HG03139 (cell line): ENCODE data around the gene TRMU.

ENCODE experiments used
- ATAC-seq: cut with Tn5 transposase; IDR thresholded peaks from one replicate; pipeline ENCODE4 v1.9.1; 2021; ENCODE audit not compliant: unreplicated experiment

The TRMU gene

DNA sequence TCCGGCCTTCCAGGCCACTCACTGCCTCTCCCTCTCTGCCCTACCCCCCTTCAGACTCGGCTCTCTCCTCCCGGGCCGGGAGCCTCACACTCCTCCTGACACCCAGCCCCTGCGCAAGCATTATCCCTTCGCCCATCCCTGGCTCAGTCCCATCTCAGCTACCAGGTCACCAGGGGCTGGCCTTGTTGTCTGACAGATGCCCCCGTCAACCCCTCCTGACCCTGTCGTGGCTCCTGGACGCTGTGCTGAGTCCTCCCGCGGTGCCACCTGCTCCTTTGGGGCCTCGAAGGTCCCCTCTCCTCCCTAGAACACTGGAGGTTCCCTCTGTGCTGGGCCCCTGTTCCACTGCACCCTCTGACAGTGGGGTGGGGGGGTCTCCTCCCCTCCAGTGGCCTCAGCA lies 32.9 kb downstream of the TRMU start:
- no peak for ATAC-seq

DNA sequence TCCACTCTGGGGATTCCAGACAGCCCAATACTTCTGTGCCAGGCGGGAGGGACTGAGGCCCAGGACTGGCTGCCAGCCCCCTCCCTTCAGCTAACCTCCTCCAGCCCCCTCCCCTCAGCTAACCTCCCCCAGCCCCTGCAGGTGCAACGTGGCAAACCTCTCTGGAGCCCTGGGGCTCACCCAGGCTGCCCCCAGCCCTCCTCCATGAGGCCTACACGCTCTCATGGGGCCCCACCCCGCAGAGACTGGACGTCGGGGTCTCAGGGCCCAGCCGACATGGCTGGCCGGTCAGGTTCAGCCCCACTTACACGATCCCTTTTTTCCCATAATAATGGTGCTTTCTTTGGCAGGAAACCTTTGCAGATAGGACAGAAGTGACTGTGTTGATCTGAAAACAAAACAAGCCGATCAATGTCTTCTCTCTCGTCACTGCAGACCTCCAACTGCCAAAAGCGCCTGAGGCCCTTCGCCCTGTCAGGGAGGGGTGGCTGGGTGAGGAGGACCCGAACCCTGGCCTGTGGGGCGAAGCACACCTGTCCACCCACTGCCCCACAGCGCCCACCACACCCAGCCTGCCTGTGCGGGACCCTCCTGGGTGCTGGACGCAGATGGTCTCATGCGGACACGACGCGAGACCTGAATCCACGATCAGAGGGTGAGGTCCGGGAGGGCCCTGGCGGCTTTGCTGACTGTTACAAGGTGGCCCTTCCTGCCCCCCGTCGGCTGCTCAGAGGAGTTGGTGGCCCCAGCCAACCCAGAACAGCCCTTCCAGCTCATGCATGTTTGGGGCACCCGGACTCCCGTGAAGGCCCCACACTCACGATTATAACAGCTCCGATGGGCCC lies 33.6 kb downstream of the TRMU start:
- ATAC-seq: no peak

DNA sequence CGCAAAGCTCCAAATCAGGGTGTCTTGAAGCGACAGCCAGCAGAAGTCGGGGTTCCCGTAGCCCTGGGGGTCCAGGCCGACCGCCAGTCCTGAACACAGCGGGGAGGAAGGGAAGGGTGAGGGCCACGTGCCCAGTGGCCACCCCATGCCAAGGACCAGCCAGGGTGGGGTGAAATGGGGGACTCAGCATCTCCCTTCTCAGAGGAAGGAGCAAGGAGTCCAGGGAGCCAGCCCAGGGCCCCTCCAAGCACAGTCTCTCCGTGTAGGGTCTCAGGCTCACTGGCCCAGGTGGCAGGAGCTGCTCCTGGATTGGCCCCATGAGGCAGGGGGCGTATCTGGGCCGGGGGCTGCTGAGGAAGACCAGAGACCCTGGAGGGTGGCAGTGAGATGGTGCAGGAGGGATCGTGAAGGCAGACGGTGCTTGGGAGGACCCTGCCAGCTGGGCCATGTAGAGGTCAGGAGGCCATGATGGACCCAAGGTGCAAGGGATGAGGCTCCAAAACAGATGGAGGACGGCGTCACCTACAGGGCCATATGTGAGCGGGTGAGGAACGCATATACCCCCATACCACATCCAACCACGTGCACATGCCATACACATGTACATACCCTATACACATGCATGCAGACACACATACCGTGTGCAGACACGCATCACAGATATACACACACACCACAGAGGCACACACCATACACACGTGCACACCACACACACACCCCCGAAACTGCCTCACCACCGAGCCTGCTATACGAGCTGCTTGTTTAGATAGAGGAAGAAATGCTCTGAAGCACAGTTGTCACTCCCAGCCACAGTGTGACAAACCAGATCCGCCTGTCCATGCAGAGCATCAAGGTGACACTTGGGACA lies 34.4 kb downstream of the TRMU start:
- no peak for ATAC-seq

DNA sequence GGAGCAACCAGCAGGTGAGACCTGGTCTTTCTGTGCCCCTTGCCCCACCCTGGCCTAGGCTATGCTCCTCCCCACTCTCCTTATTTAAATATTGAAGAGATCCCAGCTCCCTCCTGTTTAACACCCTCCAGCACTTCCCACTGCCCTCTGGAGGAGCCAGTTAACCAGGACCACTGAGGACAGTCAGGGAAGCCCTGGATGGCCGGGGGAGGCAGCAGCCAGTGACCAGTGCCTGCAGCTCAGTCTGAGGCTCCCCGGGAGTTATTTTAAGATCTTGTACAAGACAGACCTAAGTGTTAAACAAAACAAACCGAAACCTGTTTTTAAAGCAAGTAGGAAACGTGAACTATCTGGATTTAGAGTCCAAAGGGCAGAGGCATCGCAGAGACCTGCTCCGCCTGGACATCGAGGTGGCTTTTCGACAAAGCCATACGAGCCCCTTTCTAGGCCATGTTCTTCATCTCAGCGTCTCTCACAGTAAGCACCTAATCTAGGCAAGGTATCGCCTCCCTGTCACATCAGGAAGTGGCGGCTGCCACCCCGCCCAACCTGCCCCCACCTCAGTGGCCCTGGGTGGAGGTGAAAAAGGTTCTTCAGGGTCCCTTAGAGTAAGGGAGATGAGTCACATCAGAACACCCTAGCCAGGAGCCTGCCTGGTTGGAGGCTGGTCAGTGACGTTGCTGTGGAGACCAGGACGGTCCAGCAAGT lies 35.2 kb downstream of the TRMU start:
- ATAC-seq: no peak

DNA sequence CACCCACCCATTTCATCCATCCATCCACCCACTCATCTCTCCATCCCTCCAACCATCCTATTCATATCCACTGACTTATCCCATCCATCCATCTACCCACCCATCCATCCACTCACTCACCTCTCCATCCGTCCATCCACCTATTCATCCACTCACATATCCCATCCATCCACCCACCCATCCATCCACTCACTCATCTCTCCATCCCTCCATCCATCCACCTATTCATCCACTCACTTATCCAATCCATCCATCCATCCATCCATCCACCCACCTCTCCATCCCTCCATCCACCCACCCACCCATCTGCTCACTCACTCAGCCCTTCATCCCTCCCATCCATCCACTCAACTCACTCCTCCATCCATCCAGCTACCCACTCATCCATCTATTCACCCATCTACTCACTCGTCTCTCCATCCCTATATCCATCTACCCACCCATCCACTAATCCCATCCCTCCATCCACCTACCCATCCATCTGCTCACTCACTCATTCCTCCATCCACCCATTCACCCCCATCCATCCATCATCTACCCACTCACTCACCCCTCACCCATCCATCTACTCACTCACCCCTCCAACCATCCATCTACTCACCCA lies 36.2 kb downstream of the TRMU start:
- ATAC-seq: no peak

DNA sequence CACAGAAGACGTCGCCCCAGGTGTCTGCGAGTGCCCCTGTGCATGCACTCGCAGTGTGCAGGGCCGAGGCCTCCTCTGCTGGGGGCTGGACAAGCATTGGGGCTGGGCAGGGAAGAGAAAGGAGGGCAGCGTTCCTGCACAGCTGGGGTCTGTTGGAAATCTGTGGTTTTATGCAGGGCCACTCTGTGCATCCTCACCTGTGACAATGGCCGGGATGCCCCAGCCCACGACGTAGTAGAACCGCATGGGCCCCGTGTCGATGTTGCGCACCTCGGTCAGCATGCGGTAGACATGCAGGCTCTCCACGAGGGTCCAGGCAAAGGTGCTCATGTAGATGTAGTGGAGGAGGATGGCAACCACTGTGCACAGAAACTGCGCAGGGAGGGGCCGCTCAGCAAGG lies 37.2 kb downstream of the TRMU start:
- no peak for ATAC-seq

DNA sequence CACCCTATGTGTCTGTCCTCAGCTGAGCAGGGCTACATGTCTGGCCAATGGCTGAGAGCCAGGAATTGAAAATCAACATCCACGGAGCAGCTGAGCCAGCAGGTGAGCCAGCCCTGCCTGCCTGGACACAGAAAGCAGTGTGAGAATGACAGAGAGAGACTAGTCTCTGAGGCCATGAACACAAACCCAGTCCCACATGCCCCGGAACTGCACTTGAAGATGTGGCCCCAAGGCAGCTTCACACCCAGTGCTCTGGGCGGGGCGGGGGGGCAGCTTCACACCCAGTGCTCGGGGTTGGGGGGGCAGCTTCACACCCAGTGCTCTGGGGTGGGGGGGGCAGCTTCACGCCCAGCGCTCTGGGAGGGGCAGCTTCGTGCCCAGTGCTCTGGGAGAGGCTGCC lies 37.6 kb downstream of the TRMU start:
- no peak for ATAC-seq

GRCh38 chr22:46373921-46374662 lies 38.6 kb downstream of the TRMU start:
- no peak for ATAC-seq

GRCh38 chr22:46374663-46375474 lies 39.4 kb downstream of the TRMU start:
- no peak for ATAC-seq

DNA sequence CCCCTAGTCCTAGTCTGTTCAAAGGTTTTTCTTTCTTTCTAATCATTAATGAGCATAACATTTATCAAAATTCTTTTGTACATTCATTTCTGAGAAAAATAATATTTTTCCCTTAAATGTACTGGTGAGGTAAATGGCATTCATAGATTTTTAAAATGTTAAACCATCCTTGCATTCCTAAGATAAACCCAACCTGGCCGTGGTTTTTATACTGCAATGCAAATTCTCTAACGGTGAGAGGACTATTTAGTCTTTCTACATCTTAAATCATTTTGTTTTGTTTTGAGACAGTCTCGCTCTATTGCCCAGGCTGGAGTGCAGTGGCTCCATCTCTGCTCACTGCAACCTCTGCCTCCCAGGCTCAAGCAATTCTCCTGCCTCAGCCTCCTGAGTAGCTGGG lies 40.6 kb downstream of the TRMU start:
- ATAC-seq: no peak

DNA sequence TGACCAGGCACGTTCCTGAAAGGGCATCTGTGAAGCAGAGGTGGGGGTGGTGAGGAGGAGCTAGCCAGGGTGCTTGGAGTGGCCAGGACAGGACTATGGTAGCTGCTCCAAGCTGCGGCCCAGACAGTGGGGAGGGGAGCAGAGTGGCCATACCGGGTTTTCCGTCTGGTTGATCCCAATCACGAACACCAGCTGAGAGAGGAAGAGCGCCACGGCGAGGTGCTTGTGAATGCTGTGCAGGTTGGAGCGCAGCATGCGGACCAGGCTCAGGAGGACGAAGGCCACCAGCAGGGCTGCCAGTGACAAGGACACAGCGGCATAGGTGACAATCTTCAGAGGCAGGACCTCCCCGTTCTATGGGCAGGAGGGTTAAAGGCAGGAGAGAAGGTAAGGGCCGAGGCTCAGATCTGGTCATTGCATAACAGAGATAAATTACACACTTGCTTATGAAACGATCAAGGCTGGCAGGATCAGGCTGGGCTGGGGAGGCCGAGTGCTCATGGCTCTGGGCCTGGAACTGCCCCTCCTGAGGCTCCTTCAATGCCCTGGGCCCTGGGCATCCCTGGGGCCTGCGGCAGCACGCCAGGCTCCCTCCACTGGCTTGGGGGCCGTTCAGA lies 41.5 kb downstream of the TRMU start:
- ATAC-seq: no peak

DNA sequence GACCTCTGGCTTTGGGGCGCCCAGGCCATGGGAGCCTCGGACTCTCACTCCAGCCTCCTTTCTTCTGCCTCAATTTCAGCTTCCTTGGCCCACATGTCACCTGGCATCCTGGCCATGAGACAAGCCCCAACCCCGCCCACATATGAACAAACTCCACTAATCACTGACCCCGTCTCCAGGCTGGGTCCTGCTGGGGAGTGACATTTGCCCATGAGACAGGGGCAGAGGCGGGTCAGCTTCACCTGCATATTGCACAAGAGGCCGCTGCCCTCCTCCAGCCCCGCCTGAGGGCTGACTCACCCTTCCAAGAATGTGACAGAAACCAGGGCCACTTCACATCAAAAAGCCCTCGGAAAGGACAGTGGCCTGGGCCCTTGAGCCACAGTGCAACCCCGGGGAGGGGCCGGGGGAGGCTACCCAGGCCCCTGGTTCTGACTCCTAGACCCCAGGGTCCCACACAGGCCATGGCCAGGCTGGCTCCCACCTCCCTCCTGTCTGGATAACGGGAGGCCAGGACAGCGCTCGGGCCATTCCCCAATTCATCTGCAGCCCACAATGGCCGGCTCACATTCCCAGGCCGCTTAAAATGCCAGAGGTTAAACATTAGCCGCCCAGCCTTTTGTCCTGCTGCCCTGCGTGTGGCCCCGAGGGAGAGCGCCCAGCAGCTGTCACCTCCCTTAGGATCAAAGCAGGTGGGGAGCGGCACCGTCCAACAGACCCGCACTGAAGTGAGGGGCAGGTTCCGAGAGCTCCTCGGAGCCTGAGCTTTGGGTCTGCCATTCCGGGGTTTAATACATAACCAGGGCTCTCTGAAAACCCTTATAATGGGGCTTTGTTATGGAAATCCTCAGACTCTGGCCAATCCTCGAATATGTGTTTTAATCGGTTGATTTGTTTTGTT lies 42.3 kb downstream of the TRMU start:
- no peak for ATAC-seq

DNA sequence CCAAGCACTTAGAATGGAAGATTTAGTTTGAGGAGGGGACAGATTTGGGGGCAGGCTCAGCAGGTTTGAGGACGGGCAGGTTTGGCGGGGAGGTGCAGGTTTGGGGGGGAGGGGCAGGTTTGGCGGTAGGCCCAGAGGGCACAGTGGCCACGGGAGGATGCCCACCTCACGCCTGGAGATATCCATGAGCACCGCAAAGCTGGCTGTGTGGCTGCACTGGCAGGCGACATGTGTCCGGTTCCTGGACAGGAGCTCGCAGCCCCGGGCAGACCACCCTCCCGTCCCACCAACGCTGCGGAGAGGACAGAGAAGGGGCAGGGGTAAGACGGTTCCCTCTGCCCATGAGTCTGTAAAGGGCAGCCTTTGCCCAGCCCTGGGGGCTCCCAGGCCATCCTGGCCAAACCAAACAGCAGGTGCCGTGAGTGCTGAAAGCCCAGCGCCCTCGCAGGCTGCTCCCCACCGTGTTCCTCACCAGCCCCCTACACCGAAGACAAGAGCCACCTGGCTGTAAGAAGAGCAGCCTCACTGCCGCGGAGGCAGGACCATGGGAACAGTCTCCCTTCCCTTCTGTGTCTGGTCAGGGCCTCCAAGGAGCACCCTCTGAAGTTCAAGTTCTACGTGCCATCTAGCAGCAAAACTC lies 43.0 kb downstream of the TRMU start:
- no peak for ATAC-seq

DNA sequence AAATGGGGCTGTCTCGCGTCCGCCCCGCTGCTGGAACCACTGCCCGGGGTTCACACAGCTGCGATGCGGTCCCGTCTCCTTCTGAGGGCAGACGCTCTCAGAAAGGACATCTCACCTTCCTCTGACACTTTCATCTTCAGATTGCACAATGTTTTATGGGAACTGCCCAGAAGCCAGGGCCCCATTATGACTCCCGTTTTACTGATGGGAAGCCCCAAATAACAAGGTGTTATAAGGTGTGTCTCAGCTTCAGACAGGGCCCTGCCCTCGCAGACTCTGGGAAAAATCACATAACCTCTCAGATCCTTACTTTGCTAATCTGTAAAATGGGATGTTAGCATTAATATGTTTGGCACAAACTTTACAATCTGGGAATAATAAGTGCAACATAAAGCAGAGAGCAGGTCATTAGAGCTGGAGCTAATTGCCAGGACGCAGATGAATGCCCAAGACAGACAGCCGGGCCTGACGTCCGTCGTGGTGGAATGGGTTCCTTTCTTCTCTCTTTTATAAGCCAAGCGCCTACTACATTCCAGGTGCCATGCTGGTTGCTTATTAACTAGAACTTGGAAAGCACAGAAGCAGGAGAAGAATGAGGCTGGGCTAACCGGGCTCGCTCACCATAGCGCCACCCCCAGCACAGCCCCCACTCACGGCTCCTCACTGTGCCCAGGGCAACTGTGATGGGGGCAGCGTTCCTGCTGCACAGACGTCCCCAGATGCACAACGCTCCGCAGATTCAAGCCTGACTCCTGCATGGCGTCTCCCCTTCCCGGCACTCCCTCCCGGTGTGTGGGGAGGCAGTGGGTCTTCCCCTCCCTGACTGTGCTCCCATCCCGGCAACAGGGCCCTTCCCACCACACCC lies 43.8 kb downstream of the TRMU start:
- ATAC-seq: no peak

DNA sequence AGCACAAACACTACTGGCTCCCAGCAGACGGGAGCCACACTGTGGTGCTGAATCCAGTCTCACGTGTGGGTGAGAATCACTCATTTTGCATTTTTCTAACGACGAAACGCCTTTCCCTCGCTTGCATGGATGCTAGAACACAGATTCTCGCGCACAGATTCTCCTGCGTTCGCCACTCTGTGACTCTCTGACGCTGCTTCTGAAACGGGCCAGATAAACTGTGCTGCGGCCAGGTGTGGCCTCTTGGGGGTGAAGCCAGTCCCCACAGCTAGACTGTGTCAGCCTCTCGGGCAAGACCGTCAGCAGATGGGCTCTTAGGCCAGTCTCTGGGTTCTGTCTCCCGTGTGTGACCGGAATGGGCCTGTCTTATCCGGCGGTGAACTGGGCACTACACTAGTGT lies 44.6 kb downstream of the TRMU start:
- no peak for ATAC-seq

DNA sequence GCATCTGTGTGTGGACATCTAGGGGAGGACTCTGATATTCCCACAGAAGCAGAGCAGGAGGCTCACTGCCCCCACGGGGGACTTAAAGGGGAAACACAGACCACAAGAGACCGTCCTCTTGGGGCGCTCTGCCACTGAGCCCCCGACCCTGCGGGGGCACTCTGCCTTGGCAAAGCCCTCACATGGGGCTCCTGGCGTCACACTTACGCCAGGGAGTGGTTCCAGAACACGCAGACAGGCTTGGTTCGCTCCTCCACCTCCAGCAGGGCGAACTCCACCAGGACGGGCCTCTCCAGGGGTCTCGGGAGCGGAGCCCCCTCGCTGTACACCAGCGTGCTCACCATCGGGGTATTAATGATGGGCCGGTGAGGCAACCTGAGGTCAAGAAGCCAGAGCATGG lies 45.1 kb downstream of the TRMU start:
- no peak for ATAC-seq

DNA sequence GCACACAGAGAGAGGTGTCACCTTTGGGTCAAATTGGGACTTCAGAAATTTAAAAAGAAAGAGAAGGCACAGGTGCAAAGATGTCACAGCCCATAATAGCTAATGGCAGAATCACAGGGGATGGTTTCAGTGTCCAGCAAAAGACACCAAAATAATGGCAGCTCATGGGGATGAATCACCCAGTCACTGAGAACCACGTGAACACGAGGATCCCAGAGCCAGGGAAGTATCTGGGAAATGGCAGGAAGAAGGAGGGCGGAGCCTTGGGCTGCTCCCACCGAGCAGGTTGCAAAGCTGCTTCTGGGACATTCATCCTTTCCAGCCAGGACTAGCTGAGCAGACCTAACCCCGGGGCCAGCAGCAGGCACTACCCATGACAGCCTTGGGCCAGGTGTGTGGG lies 45.6 kb downstream of the TRMU start:
- ATAC-seq: no peak
